Activated CD4-positive, alpha-beta T cell treated with anti-CD3 and anti-CD28 coated beads, Interleukin-10, Interleukin-2, amounts not matched to agents 100 ng/mL and 50 ng/mL, durations not matched to agents 16 hours and 8 hours (primary cell): ENCODE measurements around the gene PCDHA5.
"Not testable (repeated sequence)": the region's sequence is repeated elsewhere in the genome, so short reads cannot be mapped to it uniquely, and the experiment has no call there.

Experiments used
- DNase-seq: peaks from one replicate; pipeline ENCODE4 v3.0.0-alpha.2; 2020

PCDHA5 gene

DNA sequence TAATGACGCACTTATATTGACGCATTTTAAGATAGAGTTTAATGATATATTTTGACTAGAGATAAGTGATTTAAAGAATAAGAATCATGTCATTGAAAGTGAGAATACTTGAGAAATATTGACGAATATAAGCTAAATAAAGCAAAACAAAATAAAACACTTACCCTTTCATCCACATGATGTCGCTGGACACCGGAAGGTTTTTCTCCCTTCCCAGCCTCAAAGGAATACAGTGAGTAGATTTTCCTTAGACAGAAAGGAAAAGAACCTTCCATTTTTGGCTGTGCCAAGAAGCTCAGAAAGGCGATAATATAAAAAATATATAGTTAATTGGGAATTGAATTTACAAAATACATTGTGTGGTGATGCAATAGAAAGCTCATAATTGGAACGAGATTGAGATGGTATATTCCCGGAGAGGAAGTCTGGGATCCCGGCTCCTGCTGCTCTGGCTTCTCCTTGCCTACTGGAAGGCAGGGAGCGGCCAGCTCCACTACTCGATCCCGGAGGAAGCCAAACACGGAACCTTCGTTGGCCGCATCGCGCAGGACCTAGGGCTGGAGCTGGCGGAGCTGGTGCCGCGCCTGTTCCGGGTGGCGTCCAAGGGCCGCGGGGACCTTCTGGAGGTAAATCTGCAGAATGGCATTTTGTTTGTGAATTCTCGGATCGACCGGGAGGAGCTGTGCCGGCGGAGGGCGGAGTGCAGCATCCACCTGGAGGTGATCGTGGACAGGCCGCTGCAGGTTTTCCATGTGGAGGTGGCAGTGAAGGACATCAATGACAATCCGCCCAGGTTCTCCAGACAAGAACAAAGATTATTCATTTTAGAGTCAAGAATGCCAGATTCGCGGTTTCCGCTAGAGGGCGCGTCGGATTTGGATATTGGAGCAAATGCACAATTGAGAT, at the start of gene PCDHA5:
PCDHA5 (plus strand) TSS at position 239 of the 906 bp plus-strand sequence.
- DNase-seq, result peak; percentile 21

DNA sequence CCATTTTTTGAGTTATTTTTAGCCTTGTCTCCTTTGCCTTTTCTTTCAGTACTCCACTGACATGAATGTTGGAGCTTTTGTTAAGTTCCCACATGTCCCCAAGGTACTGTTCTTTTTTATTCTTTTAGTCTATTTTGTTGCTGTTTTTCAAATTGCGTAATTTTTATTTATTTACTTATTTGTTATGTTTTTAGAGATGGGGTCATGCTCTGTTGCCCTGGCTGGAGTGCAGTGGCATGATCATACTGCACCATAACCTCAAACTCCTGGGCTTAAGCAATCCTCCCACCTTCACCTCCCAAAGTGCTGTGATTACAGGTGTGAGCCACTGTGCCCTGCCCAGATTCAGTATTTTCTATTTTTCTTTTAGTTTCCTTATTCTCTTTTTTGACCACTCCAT, 40.9 kb upstream of the PCDHA5 start:
- DNase-seq, result no peak

DNA sequence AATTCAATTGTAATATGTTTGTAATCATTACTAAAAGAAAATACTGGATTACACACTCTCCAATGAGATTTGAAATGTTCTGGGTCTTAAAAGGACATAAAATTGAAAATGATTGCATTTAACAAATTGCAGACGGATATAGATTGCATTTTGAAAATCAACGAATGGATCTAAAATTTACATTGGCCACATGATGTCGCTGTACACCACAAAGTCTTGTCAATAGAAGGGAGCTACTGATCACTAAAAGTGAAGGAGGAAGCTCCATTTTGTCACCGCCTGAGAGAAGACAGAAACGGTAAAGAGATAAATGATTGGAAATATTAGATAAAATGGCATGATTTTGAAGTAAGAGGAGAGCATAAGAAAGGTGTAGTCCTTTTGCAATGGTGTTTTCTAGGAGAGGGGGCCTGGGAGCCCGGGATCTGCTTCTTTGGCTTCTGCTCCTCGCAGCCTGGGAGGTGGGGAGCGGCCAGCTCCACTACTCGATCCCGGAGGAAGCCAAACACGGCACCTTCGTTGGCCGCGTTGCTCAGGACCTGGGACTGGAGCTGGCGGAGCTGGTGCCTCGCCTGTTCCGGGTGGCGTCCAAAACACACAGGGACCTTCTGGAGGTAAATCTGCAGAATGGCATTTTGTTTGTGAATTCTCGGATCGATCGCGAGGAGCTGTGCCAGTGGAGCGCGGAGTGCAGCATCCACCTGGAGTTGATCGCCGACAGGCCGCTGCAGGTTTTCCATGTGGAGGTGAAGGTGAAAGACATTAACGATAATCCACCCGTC, 35.3 kb upstream of the PCDHA5 start, which contains the start of gene PCDHA1:
PCDHA1 (plus strand) TSS at position 236 of the 782 bp plus-strand sequence.
- no peak for DNase-seq

DNA sequence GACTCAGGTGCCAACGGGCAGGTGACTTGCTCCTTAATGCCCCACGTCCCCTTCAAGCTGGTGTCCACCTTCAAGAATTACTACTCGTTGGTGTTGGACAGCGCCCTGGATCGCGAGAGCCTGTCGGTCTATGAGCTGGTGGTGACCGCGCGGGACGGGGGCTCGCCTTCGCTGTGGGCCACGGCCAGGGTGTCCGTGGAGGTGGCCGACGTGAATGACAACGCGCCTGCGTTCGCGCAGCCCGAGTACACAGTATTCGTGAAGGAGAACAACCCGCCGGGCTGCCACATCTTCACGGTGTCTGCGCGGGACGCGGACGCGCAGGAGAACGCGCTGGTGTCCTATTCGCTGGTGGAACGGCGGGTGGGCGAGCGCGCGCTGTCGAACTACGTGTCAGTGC, 34.0 kb upstream of the PCDHA5 start:
- not testable (repeated sequence) for DNase-seq

DNA sequence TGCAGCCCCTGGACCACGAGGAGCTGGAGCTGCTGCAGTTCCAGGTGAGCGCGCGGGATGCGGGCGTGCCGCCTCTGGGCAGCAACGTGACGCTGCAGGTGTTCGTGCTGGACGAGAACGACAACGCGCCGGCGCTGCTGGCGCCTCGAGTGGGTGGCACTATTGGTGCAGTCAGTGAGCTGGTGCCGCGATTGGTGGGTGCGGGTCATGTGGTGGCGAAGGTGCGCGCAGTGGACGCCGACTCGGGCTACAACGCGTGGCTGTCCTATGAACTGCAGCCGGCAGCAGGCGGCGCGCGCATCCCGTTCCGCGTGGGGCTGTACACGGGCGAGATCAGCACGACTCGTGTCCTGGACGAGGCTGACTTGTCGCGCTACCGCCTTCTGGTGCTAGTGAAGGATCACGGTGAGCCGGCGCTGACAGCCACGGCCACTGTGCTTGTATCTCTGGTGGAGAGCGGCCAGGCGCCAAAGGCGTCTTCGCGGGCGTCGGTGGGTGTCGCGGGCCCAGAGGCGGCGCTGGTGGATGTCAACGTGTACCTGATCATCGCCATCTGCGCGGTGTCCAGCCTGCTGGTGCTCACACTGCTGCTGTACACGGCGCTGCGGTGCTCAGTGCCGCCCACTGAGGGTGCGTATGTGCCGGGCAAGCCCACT, 33.4 kb upstream of the PCDHA5 start:
- DNase-seq, result not testable (repeated sequence)

DNA sequence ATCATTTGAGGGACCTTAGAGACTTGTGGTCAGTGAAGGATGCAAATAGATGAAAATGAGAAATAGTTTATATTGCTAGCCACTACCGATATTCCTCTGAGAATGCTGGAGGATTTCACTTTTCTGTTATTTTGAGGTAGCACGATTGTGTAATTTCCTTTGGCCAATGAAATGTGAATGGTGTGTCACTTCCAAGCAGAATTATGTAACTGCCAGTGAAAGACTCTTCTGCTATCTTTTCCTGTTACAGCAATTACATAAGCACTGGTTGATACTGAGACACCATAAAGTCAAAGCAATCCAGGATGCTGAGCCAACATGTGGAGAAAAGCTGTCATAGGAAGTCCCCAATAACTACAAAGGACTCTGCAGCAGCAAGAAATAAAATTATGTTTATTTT, 30.3 kb upstream of the PCDHA5 start:
- DNase-seq, result no peak

DNA sequence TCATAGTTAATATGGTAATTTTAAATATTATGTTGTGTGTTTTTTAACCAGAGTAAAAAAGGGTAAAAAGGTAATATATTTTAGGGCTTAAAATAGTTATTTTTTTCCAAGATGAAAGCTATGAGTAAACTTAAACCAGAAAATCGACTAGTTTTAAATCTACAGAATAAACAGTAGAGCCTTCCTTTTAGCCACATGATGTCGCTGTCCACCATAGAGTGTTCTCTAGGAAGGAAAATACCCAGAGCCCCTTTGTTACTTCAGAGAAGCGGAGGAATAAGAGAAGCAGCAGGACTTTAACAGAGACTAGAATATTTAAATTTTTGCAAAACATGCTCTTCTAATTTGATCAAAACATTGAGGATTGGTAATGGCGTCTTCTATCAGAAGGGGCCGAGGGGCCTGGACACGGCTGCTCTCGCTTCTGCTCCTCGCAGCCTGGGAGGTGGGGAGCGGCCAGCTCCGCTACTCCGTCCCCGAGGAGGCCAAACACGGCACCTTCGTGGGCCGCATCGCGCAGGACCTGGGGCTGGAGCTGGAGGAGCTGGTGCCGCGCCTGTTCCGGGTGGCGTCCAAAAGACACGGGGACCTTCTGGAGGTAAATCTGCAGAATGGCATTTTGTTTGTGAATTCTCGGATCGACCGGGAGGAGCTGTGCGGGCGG, 26.7 kb upstream of the PCDHA5 start, which contains the start of gene PCDHA2:
PCDHA2 (plus strand) TSS at position 258 of the 664 bp plus-strand sequence.
- no peak for DNase-seq

DNA sequence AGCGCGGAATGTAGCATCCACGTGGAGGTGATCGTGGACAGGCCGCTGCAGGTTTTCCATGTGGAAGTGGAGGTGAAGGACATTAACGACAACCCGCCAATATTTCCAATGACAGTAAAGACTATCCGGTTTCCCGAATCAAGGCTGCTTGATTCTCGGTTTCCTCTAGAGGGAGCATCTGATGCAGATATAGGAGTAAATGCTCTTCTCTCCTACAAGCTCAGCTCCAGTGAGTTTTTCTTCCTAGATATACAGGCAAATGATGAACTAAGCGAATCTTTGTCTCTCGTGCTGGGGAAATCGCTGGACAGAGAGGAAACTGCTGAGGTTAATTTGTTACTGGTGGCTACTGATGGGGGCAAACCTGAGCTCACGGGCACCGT, 26.2 kb upstream of the PCDHA5 start:
- DNase-seq, result no peak

DNA sequence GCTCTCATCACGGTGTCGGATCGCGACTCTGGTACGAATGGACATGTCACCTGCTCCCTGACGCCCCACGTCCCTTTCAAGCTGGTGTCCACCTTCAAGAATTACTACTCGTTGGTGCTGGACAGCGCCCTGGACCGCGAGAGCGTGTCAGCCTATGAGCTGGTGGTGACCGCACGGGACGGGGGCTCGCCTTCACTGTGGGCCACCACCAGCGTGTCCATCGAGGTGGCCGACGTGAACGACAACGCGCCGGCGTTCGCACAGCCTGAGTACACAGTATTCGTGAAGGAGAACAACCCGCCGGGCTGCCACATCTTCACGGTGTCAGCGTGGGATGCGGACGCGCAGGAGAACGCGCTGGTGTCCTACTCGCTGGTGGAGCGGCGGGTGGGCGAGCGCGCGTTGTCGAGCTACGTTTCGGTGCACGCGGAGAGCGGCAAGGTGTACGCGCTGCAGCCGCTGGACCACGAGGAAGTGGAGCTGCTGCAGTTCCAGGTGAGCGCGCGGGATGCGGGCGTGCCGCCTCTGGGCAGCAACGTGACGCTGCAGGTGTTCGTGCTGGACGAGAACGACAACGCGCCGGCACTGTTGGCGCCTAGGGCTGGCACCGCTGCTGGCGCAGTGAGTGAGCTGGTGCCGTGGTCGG, 25.2 kb upstream of the PCDHA5 start:
- DNase-seq, result not testable (repeated sequence)

DNA sequence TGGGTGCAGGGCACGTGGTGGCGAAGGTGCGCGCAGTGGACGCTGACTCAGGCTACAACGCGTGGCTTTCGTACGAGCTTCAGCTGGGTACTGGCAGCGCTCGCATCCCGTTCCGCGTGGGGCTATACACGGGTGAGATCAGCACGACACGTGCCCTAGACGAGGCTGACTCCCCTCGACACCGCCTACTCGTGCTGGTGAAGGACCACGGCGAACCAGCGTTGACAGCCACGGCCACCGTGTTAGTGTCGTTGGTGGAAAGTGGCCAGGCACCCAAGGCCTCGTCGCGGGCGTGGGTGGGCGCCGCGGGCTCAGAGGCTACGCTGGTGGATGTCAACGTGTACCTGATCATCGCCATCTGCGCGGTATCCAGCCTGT, 24.7 kb upstream of the PCDHA5 start:
- no peak for DNase-seq

DNA sequence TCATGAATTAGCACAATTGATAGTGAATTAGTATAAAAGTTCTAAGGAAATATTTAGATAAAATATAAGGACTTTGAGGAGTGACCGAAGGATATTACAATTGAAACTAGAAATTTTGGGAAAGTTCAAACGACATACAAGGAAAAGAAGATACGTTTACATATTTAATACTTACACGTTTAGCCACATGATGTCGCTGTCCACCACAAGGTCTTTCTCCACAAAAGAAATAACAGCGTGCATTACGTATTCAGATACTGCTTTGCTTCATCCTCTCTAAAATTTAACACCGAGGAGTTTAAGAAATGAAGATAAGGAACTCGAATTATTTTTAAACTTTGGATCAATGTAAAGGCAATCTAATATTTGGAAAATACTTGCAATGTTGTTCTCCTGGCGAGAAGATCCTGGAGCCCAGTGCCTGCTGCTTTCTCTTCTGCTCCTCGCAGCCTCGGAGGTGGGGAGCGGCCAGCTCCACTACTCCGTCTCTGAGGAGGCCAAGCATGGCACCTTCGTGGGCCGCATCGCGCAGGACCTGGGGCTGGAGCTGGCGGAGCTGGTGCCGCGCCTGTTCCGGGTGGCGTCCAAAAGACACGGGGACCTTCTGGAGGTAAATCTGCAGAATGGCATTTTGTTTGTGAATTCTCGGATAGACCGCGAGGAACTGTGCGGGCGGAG, 20.5 kb upstream of the PCDHA5 start, which contains the start of gene PCDHA3:
PCDHA3 (plus strand) TSS at position 242 of the 678 bp plus-strand sequence.
- DNase-seq, result no peak

DNA sequence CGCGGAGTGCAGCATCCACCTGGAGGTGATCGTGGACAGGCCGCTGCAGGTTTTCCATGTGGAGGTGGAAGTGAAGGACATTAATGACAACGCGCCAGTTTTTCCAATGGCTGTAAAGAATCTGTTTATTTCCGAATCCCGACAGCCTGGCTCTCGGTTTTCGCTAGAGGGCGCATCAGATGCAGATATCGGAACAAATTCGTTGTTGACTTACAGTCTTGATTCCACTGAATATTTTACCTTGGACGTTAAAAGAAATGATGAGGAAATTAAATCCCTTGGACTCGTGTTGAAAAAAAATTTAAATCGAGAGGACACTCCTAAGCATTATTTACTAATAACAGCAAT, 19.9 kb upstream of the PCDHA5 start:
- no peak for DNase-seq

DNA sequence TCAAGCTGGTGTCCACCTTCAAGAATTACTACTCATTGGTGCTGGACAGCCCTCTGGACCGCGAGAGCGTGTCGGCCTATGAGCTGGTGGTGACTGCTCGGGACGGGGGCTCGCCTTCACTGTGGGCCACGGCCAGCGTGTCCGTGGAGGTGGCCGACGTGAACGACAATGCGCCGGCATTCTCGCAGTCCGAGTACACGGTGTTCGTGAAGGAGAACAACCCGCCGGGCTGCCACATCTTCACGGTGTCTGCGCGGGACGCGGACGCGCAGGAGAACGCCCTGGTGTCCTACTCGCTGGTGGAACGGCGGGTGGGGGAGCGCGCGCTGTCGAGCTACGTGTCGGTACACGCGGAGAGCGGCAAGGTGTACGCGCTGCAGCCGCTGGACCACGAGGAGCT, 19.0 kb upstream of the PCDHA5 start:
- not testable (repeated sequence) for DNase-seq

DNA sequence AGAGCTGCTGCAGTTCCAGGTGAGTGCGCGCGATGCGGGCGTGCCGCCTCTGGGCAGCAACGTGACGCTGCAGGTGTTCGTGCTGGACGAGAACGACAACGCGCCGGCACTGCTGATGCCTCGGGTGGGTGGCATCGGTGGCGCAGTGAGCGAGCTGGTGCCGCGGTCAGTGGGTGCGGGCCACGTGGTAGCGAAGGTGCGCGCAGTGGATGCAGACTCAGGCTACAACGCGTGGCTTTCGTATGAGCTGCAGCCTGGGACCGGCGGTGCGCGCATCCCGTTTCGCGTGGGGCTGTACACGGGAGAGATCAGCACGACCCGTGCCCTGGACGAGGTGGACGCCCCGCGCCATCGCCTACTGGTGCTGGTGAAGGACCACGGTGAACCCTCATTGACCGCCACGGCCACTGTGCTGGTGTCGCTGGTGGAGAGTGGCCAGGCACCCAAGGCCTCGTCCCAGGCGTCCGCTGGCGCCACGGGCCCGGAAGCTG, 18.6 kb upstream of the PCDHA5 start:
- DNase-seq, result no peak

DNA sequence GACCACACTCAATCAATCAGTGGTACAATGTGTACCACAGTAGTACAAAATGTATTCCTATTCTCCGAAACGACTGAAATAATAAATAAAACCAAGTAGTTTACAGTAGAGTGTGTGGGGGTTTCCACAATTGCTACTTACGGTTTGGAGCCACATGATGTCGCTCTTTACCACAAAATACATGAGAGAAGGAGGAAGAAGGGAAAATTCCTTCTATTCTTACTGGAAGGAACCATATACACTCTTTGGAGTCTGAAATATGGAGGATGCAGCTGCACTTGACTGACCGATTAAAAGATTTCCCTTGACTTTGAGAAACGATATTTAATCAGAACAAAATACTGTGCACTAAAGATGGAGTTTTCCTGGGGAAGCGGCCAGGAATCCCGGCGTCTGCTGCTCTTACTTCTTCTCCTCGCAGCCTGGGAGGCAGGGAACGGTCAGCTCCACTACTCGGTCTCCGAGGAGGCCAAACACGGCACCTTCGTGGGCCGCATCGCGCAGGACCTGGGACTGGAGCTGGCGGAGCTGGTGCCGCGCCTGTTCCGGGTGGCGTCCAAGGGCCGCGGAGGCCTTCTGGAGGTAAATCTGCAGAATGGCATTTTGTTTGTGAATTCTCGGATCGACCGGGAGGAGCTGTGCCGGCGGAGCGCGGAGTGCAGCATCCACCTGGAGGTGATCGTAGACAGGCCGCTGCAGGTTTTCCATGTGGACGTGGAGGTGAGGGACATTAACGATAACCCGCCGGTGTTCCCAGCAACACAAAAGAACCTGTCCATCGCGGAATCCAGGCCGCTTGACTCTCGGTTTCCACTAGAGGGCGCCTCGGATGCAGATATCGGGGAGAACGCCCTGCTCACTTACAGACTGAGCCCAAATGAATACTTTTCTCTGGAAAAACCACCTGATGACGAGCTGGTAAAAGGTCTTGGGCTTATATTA, 14.3 kb upstream of the PCDHA5 start, which contains the start of gene PCDHA4:
PCDHA4 (plus strand) TSS at position 235 of the 942 bp plus-strand sequence.
- peak; percentile 28 for DNase-seq

DNA sequence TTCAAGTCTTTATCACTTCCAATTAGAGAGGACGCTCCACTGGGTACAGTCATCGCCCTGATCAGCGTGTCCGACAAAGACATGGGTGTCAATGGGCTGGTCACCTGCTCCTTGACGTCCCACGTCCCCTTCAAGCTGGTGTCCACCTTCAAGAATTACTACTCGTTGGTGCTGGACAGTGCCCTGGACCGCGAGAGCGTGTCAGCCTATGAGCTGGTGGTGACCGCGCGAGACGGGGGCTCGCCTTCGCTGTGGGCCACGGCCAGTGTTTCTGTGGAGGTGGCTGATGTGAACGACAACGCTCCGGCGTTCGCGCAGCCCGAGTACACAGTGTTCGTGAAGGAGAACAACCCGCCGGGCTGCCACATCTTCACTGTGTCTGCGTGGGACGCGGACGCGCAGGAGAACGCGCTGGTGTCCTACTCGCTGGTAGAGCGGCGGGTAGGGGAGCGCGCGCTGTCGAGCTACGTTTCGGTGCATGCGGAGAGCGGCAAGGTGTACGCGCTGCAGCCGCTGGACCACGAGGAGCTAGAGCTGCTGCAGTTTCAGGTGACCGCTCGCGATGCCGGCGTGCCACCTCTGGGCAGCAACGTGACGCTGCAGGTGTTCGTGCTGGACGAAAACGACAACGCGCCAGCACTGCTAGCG, 13.0 kb upstream of the PCDHA5 start:
- DNase-seq, result not testable (repeated sequence)

DNA sequence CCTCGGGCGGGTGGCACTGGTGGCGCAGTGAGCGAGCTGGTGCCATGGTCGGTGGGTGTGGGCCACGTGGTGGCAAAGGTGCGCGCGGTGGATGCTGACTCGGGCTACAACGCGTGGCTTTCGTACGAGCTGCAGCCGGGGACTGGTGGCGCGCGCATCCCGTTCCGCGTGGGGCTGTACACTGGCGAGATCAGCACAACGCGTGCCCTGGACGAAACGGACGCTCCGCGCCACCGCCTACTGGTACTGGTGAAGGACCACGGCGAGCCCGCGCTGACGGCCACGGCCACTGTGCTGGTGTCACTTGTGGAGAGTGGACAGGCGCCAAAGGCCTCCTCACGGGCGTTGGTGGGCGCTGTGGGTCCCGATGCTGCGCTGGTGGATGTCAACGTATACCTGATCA, 12.5 kb upstream of the PCDHA5 start:
- DNase-seq, result no peak

DNA sequence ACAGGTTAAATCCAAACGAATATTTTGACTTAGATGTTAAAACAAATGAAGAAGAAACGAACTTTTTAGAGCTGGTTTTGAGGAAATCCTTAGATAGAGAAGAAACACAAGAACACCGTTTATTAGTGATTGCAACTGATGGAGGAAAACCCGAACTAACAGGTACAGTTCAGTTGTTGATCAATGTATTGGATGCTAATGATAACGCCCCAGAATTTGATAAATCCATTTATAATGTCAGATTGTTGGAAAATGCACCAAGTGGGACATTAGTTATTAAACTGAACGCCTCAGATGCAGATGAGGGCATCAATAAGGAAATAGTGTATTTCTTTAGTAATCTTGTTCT, 842 bp downstream of the PCDHA5 start:
- no peak for DNase-seq

DNA sequence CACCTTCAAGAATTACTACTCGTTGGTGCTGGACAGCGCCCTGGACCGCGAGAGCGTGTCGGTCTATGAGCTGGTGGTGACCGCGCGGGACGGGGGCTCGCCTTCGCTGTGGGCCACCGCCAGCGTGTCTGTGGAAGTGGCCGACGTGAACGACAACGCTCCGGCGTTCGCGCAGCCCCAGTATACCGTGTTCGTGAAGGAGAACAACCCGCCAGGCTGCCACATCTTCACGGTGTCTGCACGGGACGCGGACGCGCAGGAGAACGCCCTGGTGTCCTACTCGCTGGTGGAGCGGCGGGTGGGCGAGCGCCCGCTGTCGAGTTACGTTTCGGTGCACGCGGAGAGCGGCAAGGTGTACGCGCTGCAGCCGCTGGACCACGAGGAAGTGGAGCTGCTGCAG, 1.6 kb downstream of the PCDHA5 start:
- DNase-seq, result not testable (repeated sequence)

DNA sequence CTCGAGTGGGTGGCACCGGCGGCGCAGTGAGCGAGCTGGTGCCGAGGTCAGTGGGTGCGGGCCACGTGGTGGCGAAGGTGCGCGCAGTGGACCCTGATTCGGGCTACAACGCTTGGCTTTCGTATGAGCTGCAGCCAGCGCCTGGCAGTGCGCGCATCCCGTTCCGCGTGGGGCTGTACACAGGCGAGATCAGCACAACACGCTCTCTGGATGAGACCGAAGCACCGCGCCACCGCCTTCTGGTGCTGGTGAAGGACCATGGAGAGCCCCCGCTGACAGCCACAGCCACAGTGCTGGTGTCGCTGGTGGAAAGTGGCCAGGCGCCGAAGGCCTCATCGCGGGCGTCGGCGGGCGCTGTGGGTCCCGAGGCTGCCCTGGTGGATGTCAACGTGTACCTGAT, 2.1 kb downstream of the PCDHA5 start:
- no peak for DNase-seq
